Esophagus squamous epithelium (tissue), 5 donors: ENCODE measurements around the gene CACFD1. TPM values are rescaled to one million over a fixed set of nuclear protein-coding genes. Genes with fewer than 3 reads are reported as not detected.

Experiments used
- DNase-seq: peaks from one replicate; lab custom pipeline; 2025; lab: John Stamatoyannopoulos, UW
- H3K27ac ChIP-seq, 4 donors: fragments of 200-600 bp; sonication (generic); one replicate each; pipeline ENCODE4 v1.5.1; 2016 to 2019; ENCODE audit warnings: mild to moderate bottlenecking in 1 of 4
- H3K27me3 ChIP-seq, 4 donors: fragments of 200-600 bp; sonication (generic); 1 replicate in 3 of 4; 2 replicates in 1 of 4; pipeline versions ENCODE4 v1.5.1 to v1.6.0; 2017 to 2021; ENCODE audit warnings: antibody characterized with exemption in 1 of 4
- H3K36me3 ChIP-seq, 3 donors: fragments of 200-600 bp; sonication (generic); one replicate each; pipeline ENCODE4 v1.5.1; 2016 to 2019
- H3K4me1 ChIP-seq, 3 donors: fragments of 200-600 bp; sonication (generic); one replicate each; pipeline ENCODE4 v1.5.1; 2017 to 2019
- H3K4me3 ChIP-seq, 4 donors: fragments of 200-600 bp; sonication (generic); 1 replicate in 3 of 4; 2 replicates in 1 of 4; pipeline ENCODE4 v1.5.1; 2016 to 2019; ENCODE audit warnings: mild to moderate bottlenecking in 2 of 4, moderate library complexity in 1 of 4
- H3K9me3 ChIP-seq, 3 donors: fragments of 200-600 bp; sonication (generic); one replicate each; pipeline ENCODE4 v1.5.1; 2016 to 2019
- POLR2A ChIP-seq, 4 donors: fragments of 450-650 bp; IDR thresholded peaks; one replicate each; pipeline ENCODE4 v1.6.1; 2017; ENCODE audit warnings: antibody characterized with exemption in 4 of 4, mild to moderate bottlenecking in 4 of 4, moderate library complexity in 3 of 4
- WGBS, 2 donors: methylation state at CpG; one replicate each; pipeline ENCODE4 v1.1.5; 2018; 5-methylcytosine and 5-hydroxymethylcytosine counted together
- intact Hi-C: fragments of 100-400 bp; cut with DNase I; formaldehyde crosslinking; loops from one replicate; pipeline ENCODE4 v1.15.0; 2022
- total RNA-seq, 4 donors: library from RNA; depleted of rRNA; stranded (reverse); fragments of >200 nt; gene quantifications; one replicate each; pipeline ENCODE4 v1.1.0, GENCODE V29; 2016
- TF ChIP-seq, protein P1 (sequence below), 6 experiments: fragments of 450-650 bp in 4 of 6; fragments of 200-600 bp in 2 of 6; sonication (generic) in 2 of 6; IDR thresholded peaks; one replicate each; pipeline ENCODE4 v1.5.1; 2016 to 2019; ENCODE audit warnings: antibody characterized with exemption in 6 of 6, mild to moderate bottlenecking in 4 of 6, moderate library complexity in 4 of 6
- donor health status: DM: yes; HTN: yes; CAD: no.

CACFD1 gene
- total RNA-seq, 4 donors from 2014 or later, result 5.9 to 13.7 (median 9.1) TPM

DNA sequence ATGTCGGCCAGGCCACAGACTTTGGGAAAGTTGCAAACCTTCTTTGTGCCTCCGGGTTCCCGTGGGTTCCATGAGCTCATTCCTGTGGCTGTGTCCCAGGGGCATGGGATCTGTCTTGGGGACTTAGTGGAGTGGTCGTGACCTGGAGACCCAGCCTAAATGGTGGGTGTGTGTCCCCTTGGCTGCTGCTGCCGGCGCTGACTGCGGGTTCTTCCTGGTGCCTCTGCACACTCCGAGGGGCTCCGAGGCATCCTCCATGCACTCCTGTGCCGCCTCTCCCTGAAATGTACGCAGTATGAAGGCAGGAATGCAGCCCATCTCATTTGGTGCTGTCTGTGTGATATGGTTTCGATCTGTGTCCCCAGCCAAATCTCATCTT is 40.1 kb downstream of the CACFD1 start:
- H3K27ac ChIP-seq, result peak overlapping the region in 2 of 4 donors; percentile 34 to 46
- no peak overlapping the region for H3K4me3 ChIP-seq
- no peak for DNase-seq
- intact Hi-C loops, result no loop called here
- H3K36me3 ChIP-seq, result no peaks in the 10 kb centered on the region
- H3K9me3 ChIP-seq, result peaks cover 0 to 22% (median 14%) of the 10 kb centered on the region in 3 donors
- 74 to 79% methylated on average over 6 to 10 of the region's 12 CpGs for WGBS, 2 donors
- TF ChIP-seq POLR2A (IDR thresholded peaks at IDR 0.05), result no peak
- TF ChIP-seq, protein P1, sequence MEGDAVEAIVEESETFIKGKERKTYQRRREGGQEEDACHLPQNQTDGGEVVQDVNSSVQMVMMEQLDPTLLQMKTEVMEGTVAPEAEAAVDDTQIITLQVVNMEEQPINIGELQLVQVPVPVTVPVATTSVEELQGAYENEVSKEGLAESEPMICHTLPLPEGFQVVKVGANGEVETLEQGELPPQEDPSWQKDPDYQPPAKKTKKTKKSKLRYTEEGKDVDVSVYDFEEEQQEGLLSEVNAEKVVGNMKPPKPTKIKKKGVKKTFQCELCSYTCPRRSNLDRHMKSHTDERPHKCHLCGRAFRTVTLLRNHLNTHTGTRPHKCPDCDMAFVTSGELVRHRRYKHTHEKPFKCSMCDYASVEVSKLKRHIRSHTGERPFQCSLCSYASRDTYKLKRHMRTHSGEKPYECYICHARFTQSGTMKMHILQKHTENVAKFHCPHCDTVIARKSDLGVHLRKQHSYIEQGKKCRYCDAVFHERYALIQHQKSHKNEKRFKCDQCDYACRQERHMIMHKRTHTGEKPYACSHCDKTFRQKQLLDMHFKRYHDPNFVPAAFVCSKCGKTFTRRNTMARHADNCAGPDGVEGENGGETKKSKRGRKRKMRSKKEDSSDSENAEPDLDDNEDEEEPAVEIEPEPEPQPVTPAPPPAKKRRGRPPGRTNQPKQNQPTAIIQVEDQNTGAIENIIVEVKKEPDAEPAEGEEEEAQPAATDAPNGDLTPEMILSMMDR (IDR thresholded peaks at IDR 0.05), result no peak
- H3K27me3 ChIP-seq, result peaks cover 0 to 38% (median 0%) of the 10 kb centered on the region in 4 donors
- H3K4me1 ChIP-seq, result no peaks in the 10 kb centered on the region

DNA sequence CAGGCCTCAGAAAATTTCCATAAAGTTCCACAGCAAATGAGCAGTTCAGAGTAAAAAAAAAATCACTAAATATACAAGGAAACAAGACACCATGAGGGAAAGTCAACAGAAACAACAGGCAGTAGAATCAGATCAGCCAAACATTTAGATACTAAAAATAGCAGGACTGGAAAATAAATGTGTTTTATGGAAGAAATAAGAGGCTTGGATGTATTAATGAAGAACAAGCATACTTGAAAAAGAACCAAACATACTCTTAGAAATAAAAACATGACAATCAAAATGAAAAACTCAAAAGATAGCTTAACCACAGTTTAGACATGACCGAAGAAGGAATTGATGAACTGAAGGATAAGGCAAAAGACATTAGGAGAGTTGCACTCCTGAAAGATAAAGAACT is 42.3 kb downstream of the CACFD1 start:
- no peak for DNase-seq
- Histone ChIP-seq H3K27me3 (peaks cover 0 to 47% (median 0%) of the 10 kb centered on the region in 4 donors), H3K36me3 (no peaks in the 10 kb centered on the region), H3K27ac (no peak overlapping the region), H3K9me3 (peaks cover 0 to 22% (median 14%) of the 10 kb centered on the region in 3 donors), H3K4me3 (no peak overlapping the region), H3K4me1 (peaks cover 0 to 22% (median 16%) of the 10 kb centered on the region in 3 donors)
- TF ChIP-seq, protein P1 (IDR thresholded peaks at IDR 0.05), result no peak
- no peak for TF ChIP-seq POLR2A (IDR thresholded peaks at IDR 0.05)
- 90 to 92% methylated on average over 1 of the region's 1 CpG for WGBS, 2 donors
- intact Hi-C loops, result no loop called here

DNA sequence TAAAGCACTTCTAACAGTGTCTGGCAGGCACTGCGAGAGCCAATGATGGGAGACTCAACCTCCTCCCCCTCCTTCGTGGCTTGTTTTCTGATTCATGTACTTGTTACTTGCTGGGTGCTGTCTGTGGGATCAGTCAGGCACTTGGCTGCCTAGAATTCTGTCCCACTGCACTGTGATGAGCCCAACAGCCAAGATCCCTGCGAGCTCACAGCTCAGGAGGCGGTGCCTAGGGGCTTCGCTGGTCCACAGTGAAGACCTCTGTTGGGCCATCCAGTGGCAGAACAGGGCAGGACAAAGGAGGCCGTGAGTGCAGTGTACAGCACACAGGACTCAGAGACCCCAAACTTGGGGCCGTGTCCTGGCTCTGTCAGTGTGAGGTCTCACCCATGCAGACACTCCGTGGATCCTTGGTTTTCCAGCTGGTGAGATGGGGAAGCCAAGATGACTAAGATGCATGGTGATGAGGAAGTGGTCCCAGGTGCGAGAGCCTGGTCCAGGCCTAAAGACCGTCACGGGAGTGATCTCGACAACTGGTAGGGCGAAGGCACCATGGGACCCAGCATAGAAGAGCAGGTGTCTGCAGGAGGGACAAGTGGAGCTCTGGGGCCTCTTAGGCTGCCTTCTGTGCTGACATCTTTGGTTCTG is 45.5 kb downstream of the CACFD1 start:
- Histone ChIP-seq H3K4me1 (peaks cover 11 to 44% (median 31%) of the 10 kb centered on the region in 3 donors), H3K27ac (peak overlapping the region in 2 of 4 donors; percentile 60 to 72), H3K4me3 (no peak overlapping the region), H3K27me3 (peaks cover 0 to 49% (median 0%) of the 10 kb centered on the region in 4 donors), H3K9me3 (peaks cover 0 to 22% (median 14%) of the 10 kb centered on the region in 3 donors), H3K36me3 (no peaks in the 10 kb centered on the region)
- 65 to 99% methylated on average over 7 to 10 of the region's 13 CpGs for WGBS, 2 donors
- intact Hi-C loops, result no loop called here
- TF ChIP-seq POLR2A (IDR thresholded peaks at IDR 0.05), result no peak
- TF ChIP-seq, protein P1 (IDR thresholded peaks at IDR 0.05), result no peak
- DNase-seq, result no peak

GRCh38 chr9:133505901-133506652 is 46.3 kb downstream of the CACFD1 start:
- TF ChIP-seq, protein P1 (IDR thresholded peaks at IDR 0.05), result no peak
- TF ChIP-seq POLR2A (IDR thresholded peaks at IDR 0.05), result no peak
- Histone ChIP-seq H3K27me3 (peaks cover 0 to 49% (median 0%) of the 10 kb centered on the region in 4 donors), H3K27ac (peak overlapping the region in 3 of 4 donors; percentile 43 to 72 (median 60)), H3K4me1 (peaks cover 11 to 45% (median 31%) of the 10 kb centered on the region in 3 donors), H3K36me3 (no peaks in the 10 kb centered on the region), H3K4me3 (no peak overlapping the region), H3K9me3 (peaks cover 0 to 21% (median 14%) of the 10 kb centered on the region in 3 donors)
- whole genome bisulfite sequencing, 2 donors, result 20 to 40% methylated on average over 1 of the region's 23 CpGs
- intact Hi-C loops, result no loop called here
- no peak for DNase-seq

- H3K4me1 ChIP-seq, result peaks cover 11 to 45% (median 31%) of the 10 kb centered on the region in 3 donors
- 43 to 44% methylated on average over 9 to 10 of the region's 18 CpGs for WGBS, 2 donors
- DNase-seq, result no peak
- H3K27ac ChIP-seq, result peak overlapping the region in 2 of 4 donors; percentile 60 to 72
- H3K4me3 ChIP-seq, result no peak overlapping the region
- intact Hi-C loops, result no loop called here
- TF ChIP-seq, protein P1 (IDR thresholded peaks at IDR 0.05), result no peak
- no peak for TF ChIP-seq POLR2A (IDR thresholded peaks at IDR 0.05)
- H3K9me3 ChIP-seq, result peaks cover 0 to 16% (median 11%) of the 10 kb centered on the region in 3 donors
- H3K27me3 ChIP-seq, result peaks cover 0 to 49% (median 0%) of the 10 kb centered on the region in 4 donors
- H3K36me3 ChIP-seq, result no peaks in the 10 kb centered on the region
Measured at GRCh38 chr9:133506653-133507038, 46.9 kb downstream of the CACFD1 start.
